ENCODE measurements around the gene CRYZL1.
"Not testable (repeated sequence)": the region's sequence is repeated elsewhere in the genome, so short reads cannot be mapped to it uniquely, and the experiment has no call there.

GRCh38 chr21:33676666-33677065 lies 35.1 kb upstream of the CRYZL1 start:
- TF ChIP-seq POLR2A, CTCF (IDR thresholded peaks at IDR 0.05): not testable (repeated sequence)

Data from lower leg skin (tissue), 3 donors.